PFSK-1 (cell line): Measurements from ENCODE around the gene DOLPP1.

Experiments
- FOXP2 ChIP-seq: optimal IDR thresholded peaks from 2 replicates; pipeline ENCODE3; 2011; ENCODE audit warnings: borderline replicate concordance, control low read depth, inconsistent platforms; ENCODE audit not compliant: insufficient read depth; ENCODE audit errors: extremely low read length, extremely low read depth
- POLR2AphosphoS5 ChIP-seq: IDR thresholded peaks from 2 replicates; pipeline ENCODE4 v1.6.1; 2012; ENCODE audit warnings: low read depth, mild to moderate bottlenecking, control low read depth, low read length, moderate library complexity
- REST ChIP-seq, 2 experiments: IDR thresholded peaks; 2 replicates each; pipeline versions ENCODE4 v1.6.1 to v1.8.0; 2011 to 2012; ENCODE audit warnings: low read depth in 2 of 2, low read length in 2 of 2, control low read depth in 1 of 2, inconsistent platforms in 1 of 2, mild to moderate bottlenecking in 1 of 2, moderate library complexity in 1 of 2; ENCODE audit not compliant: insufficient read depth in 1 of 2
- SIN3A ChIP-seq: IDR thresholded peaks from 2 replicates; pipeline ENCODE4 v1.6.1; 2012; ENCODE audit warnings: mild to moderate bottlenecking, low read length, moderate library complexity, borderline replicate concordance; ENCODE audit not compliant: insufficient read depth
- TAF1 ChIP-seq: IDR thresholded peaks from 2 replicates; pipeline ENCODE4 v1.6.1; 2012; ENCODE audit warnings: low read length, control low read depth, borderline replicate concordance; ENCODE audit not compliant: insufficient read depth

Gene DOLPP1

DNA sequence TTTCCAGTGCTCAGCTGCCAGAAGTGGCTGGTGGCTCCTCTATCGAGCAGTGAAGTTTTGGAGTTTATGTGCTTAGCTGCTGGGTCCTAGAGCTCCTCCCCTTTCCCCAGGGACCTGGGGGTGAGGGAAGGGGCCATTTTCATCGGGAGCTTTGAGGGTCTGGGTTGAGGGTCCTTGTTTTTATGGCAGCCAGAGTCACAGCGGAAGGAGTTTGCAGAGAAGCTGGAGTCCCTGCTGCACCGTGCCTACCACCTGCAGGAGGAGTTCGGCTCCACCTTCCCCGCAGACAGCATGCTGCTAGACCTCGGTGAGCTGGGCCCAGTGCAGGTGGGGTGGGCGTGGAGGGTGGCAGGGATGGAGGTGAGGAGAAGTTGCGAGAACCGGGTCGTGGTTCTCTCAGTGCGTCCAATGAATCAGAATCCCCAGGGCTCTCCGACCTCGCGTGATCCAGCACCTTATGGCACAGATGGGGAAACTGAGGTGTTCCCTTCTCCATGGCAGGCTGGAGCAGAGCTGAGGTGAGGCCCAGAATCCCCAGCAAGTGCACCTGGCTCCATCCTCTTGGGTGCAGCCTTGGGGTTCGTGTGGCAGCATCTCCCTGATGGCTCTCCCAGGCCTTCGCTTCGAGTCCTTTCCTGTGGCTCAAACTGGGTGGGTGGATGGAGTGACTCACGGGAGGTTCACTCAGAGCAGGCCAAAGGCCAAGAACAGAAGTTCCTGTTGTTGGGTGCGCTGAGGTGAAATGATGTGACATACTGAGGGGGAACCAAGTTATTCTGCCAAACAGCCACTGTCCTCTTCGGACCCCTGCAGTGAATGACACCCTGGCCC is 21.7 kb upstream of the DOLPP1 start:
- TF ChIP-seq FOXP2 (no peak), POLR2AphosphoS5 (no peak), REST (IDR thresholded peaks at IDR 0.05; ENCODE audit: insufficient read depth in 1 of 2, low read depth in 2 of 2, low read length in 2 of 2) (no peak), SIN3A (no peak), TAF1 (no peak)

DNA sequence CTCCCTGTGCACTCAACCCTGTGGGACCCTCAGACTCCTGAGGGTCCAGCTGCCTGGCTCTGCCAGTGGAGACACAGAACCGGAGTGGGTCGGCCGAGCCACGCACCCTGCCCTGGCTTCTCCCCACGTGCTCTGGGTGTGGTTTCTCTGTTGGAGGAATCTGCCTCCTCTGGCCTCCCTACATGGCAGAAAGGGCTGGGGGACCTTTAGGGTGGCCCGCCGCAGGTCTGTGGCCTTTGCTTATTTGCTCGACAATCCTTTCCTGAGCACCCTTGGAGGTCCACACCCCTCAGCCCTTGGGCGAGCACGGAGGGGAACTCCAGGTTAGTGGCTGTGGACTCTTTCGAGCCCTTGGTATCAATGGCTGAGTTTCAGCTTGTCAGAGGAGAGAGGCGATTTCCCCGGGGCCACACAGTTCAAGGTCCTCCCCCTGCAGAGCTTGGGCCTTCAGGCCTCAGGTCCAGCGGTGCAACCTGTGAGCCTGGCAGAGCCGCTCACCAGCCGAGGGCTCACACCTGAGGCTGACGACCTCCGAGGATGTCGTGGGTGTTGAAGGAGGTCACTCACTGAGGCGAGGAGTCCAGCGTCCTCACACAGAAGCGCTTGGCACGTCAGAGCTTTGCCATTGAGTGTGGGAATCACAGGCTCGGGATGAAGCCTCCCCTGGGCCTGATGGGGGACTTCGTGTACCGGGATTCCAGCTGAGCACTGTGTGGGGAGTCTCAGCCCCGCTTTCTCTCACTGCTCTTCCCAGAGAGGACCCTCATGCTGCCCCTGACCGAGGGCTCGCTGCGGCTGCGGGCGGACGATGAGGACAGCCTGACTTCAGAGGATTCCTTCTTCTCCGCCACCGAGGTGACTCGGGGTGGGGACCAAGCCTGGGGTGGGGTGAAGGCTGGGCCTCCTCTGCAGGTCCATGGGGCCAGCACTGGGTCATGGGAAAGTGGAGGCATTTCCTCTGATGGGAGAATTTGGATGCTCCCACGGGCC is 20.8 kb upstream of the DOLPP1 start:
- TF ChIP-seq FOXP2: no peak
- no peak for TF ChIP-seq REST (IDR thresholded peaks at IDR 0.05; ENCODE audit: insufficient read depth in 1 of 2, low read depth in 2 of 2, low read length in 2 of 2)
- TF ChIP-seq POLR2AphosphoS5: no peak
- no peak for TF ChIP-seq SIN3A
- no peak for TF ChIP-seq TAF1

- TF ChIP-seq REST (IDR thresholded peaks at IDR 0.05; ENCODE audit: insufficient read depth in 1 of 2, low read depth in 2 of 2, low read length in 2 of 2): no peak
- TF ChIP-seq POLR2AphosphoS5: no peak
- TF ChIP-seq FOXP2: no peak
- no peak for TF ChIP-seq SIN3A
- no peak for TF ChIP-seq TAF1
Measured at GRCh38 chr9:129060991-129061390, 19.9 kb upstream of the DOLPP1 start.

GRCh38 chr9:129063061-129063460 is 17.9 kb upstream of the DOLPP1 start:
- TF ChIP-seq REST (IDR thresholded peaks at IDR 0.05; ENCODE audit: insufficient read depth in 1 of 2, low read depth in 2 of 2, low read length in 2 of 2): no peak
- no peak for TF ChIP-seq SIN3A
- no peak for TF ChIP-seq POLR2AphosphoS5
- TF ChIP-seq TAF1: no peak
- no peak for TF ChIP-seq FOXP2
